Neural progenitor cell (in vitro differentiated cells): Measurements from ENCODE around the gene GSTO2. TPM values are rescaled to one million over a fixed set of nuclear protein-coding genes. Genes with fewer than 3 reads are reported as not detected.

Source experiments
- DNase-seq: peaks from one replicate; pipeline ENCODE4 v3.0.0-alpha.2; 2016; ENCODE audit warnings: low spot score
- H2AFZ ChIP-seq: fragments of 200-600 bp; sonication (generic); replicated peaks from 2 replicates; pipeline ENCODE4 v1.6.1; 2016; ENCODE audit warnings: antibody characterized with exemption
- H3F3A ChIP-seq: fragments of 200-600 bp; sonication (generic); 2 replicates; pipeline ENCODE4 v1.6.1; 2016; ENCODE audit warnings: antibody characterized with exemption, low read depth
- H3K27ac ChIP-seq: fragments of 200-600 bp; sonication (generic); 2 replicates; pipeline ENCODE4 v1.5.1; 2016; ENCODE audit warnings: mild to moderate bottlenecking
- H3K27me3 ChIP-seq: fragments of 200-600 bp; sonication (generic); 2 replicates; pipeline ENCODE4 v1.6.1; 2016; ENCODE audit warnings: mild to moderate bottlenecking, moderate library complexity
- H3K36me3 ChIP-seq: fragments of 200-600 bp; sonication (generic); 2 replicates; pipeline ENCODE4 v1.5.1; 2016
- H3K4me1 ChIP-seq: fragments of 200-600 bp; sonication (generic); 2 replicates; pipeline ENCODE4 v1.6.1; 2016; ENCODE audit warnings: mixed run types
- H3K4me2 ChIP-seq: fragments of 200-600 bp; sonication (generic); 2 replicates; pipeline ENCODE4 v1.6.1; 2016
- H3K4me3 ChIP-seq: fragments of 200-600 bp; sonication (generic); 2 replicates; pipeline ENCODE4 v1.5.1; 2016
- H3K79me2 ChIP-seq: fragments of 200-600 bp; sonication (generic); 2 replicates; pipeline ENCODE4 v1.6.1; 2016; ENCODE audit warnings: low read depth
- H3K9ac ChIP-seq: fragments of 200-600 bp; sonication (generic); 2 replicates; pipeline ENCODE4 v1.6.1; 2016
- H3K9me3 ChIP-seq: fragments of 200-600 bp; sonication (generic); 2 replicates; pipeline ENCODE4 v1.5.1; 2016; ENCODE audit warnings: low read depth
- H4K20me1 ChIP-seq: fragments of 200-600 bp; sonication (generic); 2 replicates; pipeline ENCODE4 v1.6.1; 2016; ENCODE audit warnings: low read depth
- H3K27ac Mint-ChIP-seq: 3 replicates; pipeline ENCODE4 v1.8.0; 2021; ENCODE audit warnings: mixed read lengths
- H3K27me3 Mint-ChIP-seq: 2 replicates; pipeline ENCODE4 v1.8.0; 2022; ENCODE audit warnings: low read depth, mild to moderate bottlenecking, inconsistent platforms, moderate library complexity, mixed read lengths; ENCODE audit not compliant: insufficient read depth
- H3K36me3 Mint-ChIP-seq: 3 replicates; pipeline ENCODE4 v1.8.0; 2021; ENCODE audit warnings: mixed read lengths
- H3K4me1 Mint-ChIP-seq: 3 replicates; pipeline ENCODE4 v1.8.0; 2021; ENCODE audit warnings: mixed read lengths
- H3K4me3 Mint-ChIP-seq: 3 replicates; pipeline ENCODE4 v1.8.0; 2021; ENCODE audit warnings: mild to moderate bottlenecking, moderate library complexity, mixed read lengths
- H3K9me3 Mint-ChIP-seq: 3 replicates; pipeline ENCODE4 v1.8.0; 2020; ENCODE audit warnings: mixed read lengths
- CTCF ChIP-seq: fragments of 200-600 bp; sonication (generic); IDR thresholded peaks from 2 replicates; pipeline ENCODE4 v1.5.1; 2017; ENCODE audit warnings: antibody characterized with exemption, mild to moderate bottlenecking
- EZH2 ChIP-seq: fragments of 200-600 bp; sonication (generic); IDR thresholded peaks from 2 replicates; pipeline ENCODE4 v1.6.1; 2017; ENCODE audit warnings: antibody characterized with exemption, mild to moderate bottlenecking, moderate library complexity
- EZH2phosphoT487 ChIP-seq: fragments of 200-600 bp; sonication (generic); IDR thresholded peaks from 2 replicates; pipeline ENCODE4 v1.6.1; 2017; ENCODE audit warnings: antibody characterized with exemption
- total RNA-seq: library from RNA; depleted of rRNA; stranded (reverse); fragments of >200 nt; gene quantifications from 2 replicates; pipeline ENCODE4 v1.2.3, GENCODE V29; 2015; ENCODE audit warnings: low replicate concordance

The GSTO2 gene
- total RNA-seq, 1 donor from 2014 or later: 4.9 TPM

- Histone ChIP-seq H4K20me1 (no peaks in the 10 kb centered on the region), H3K4me1 (no peaks in the 10 kb centered on the region), H3K27ac (no peak overlapping the region), H3K4me3 (no peak overlapping the region), H3K9me3 (no peaks in the 10 kb centered on the region), H3F3A (no peaks in the 10 kb centered on the region), H3K9ac (no peak overlapping the region), H3K79me2 (no peaks in the 10 kb centered on the region), H3K4me2 (no peak overlapping the region), H2AFZ (no peak overlapping the region), H3K36me3 (no peaks in the 10 kb centered on the region), H3K27me3 (no peaks in the 10 kb centered on the region)
- DNase-seq: no peak
- no peaks in the 10 kb centered on the region for H3K27me3 Mint-ChIP-seq
- H3K4me3 Mint-ChIP-seq: no peak overlapping the region
- H3K9me3 Mint-ChIP-seq: no peaks in the 10 kb centered on the region
- H3K4me1 Mint-ChIP-seq: no peaks in the 10 kb centered on the region
- TF ChIP-seq CTCF (no peak), EZH2phosphoT487 (no peak), EZH2 (no peak)
- H3K27ac Mint-ChIP-seq: no peak overlapping the region
- no peaks in the 10 kb centered on the region for H3K36me3 Mint-ChIP-seq
Observed at GRCh38 chr10:104284846-104285245, 15.9 kb downstream of the GSTO2 start.

- TF ChIP-seq EZH2phosphoT487 (no peak), CTCF (no peak), EZH2 (no peak)
- Mint-ChIP-seq H3K4me3 (no peak overlapping the region), H3K36me3 (no peaks in the 10 kb centered on the region), H3K4me1 (peaks cover 6% of the 10 kb centered on the region), H3K9me3 (no peaks in the 10 kb centered on the region), H3K27ac (no peak overlapping the region), H3K27me3 (peaks cover 9% of the 10 kb centered on the region)
- no peaks in the 10 kb centered on the region for H3K79me2 ChIP-seq
- H3K9me3 ChIP-seq: no peaks in the 10 kb centered on the region
- no peaks in the 10 kb centered on the region for H4K20me1 ChIP-seq
- H2AFZ ChIP-seq: no peak overlapping the region
- H3K27ac ChIP-seq: no peak overlapping the region
- H3K4me1 ChIP-seq: peaks cover 4% of the 10 kb centered on the region
- DNase-seq: no peak
- H3F3A ChIP-seq: peaks cover 4% of the 10 kb centered on the region
- H3K36me3 ChIP-seq: no peaks in the 10 kb centered on the region
- no peak overlapping the region for H3K4me3 ChIP-seq
- peaks cover 11% of the 10 kb centered on the region for H3K27me3 ChIP-seq
- no peak overlapping the region for H3K4me2 ChIP-seq
- H3K9ac ChIP-seq: no peak overlapping the region
Observed at GRCh38 chr10:104286939-104287338, 18.0 kb downstream of the GSTO2 start.

GRCh38 chr10:104288355-104288754, 19.4 kb downstream of the GSTO2 start:
- TF ChIP-seq EZH2phosphoT487 (no peak), EZH2 (no peak), CTCF (no peak)
- Histone ChIP-seq H4K20me1 (no peaks in the 10 kb centered on the region), H2AFZ (no peak overlapping the region), H3K4me1 (peaks cover 9% of the 10 kb centered on the region), H3K27me3 (peaks cover 11% of the 10 kb centered on the region), H3K27ac (no peak overlapping the region), H3K36me3 (no peaks in the 10 kb centered on the region), H3K4me2 (no peak overlapping the region), H3K9me3 (no peaks in the 10 kb centered on the region), H3K9ac (no peak overlapping the region), H3K4me3 (no peak overlapping the region), H3K79me2 (no peaks in the 10 kb centered on the region), H3F3A (peaks cover 5% of the 10 kb centered on the region)
- H3K36me3 Mint-ChIP-seq: no peaks in the 10 kb centered on the region
- no peak overlapping the region for H3K27ac Mint-ChIP-seq
- no peaks in the 10 kb centered on the region for H3K9me3 Mint-ChIP-seq
- no peak overlapping the region for H3K4me3 Mint-ChIP-seq
- DNase-seq: no peak
- peaks cover 6% of the 10 kb centered on the region for H3K4me1 Mint-ChIP-seq
- H3K27me3 Mint-ChIP-seq: peaks cover 9% of the 10 kb centered on the region
